SU-DHL-6 (cell line): ENCODE measurements around the gene ATN1.

Experiments used
- H2AFZ ChIP-seq: fragments of 200-600 bp; sonication (generic); 2 replicates; pipeline ENCODE4 v1.6.1; 2014; ENCODE audit warnings: low read depth, mild to moderate bottlenecking, moderate library complexity, mixed read lengths, antibody characterized with exemption, low read length; ENCODE audit not compliant: severe bottlenecking
- H3F3A ChIP-seq: fragments of 200-600 bp; shearing (Covaris generic); 2 replicates; pipeline ENCODE4 v1.6.0; 2016; ENCODE audit warnings: antibody characterized with exemption, mild to moderate bottlenecking; ENCODE audit not compliant: insufficient read depth
- H3K27ac ChIP-seq: fragments of 200-600 bp; sonication (generic); 2 replicates; pipeline ENCODE4 v1.5.1; 2016; ENCODE audit warnings: low read depth, mild to moderate bottlenecking, low read length, moderate library complexity, mixed read lengths
- H3K27me3 ChIP-seq: fragments of 200-600 bp; sonication (generic), shearing (Covaris generic); 2 replicates; pipeline ENCODE4 v1.6.0; 2014; ENCODE audit warnings: mild to moderate bottlenecking, low read length
- H3K36me3 ChIP-seq: fragments of 200-600 bp; sonication (generic); 2 replicates; pipeline ENCODE4 v1.6.1; 2014; ENCODE audit warnings: mild to moderate bottlenecking, low read length, mixed read lengths
- H3K4me2 ChIP-seq: fragments of 300-600, 200-600 bp; shearing (Covaris generic), sonication (generic); 2 replicates; pipeline ENCODE4 v1.6.0; 2014; ENCODE audit warnings: low read length, low read depth, mild to moderate bottlenecking; ENCODE audit not compliant: poor library complexity, severe bottlenecking
- H3K4me3 ChIP-seq: fragments of 200-600 bp; sonication (generic); 2 replicates; pipeline ENCODE4 v1.5.1; 2014; ENCODE audit warnings: antibody characterized with exemption, low read length, mild to moderate bottlenecking, mixed read lengths; ENCODE audit not compliant: insufficient read depth, poor library complexity, severe bottlenecking
- H3K79me2 ChIP-seq: fragments of 200-600 bp; sonication (generic); 2 replicates; pipeline ENCODE4 v1.6.1; 2014; ENCODE audit warnings: mild to moderate bottlenecking, low read length, moderate library complexity; ENCODE audit not compliant: insufficient read depth
- H3K9ac ChIP-seq: fragments of 200-600 bp; sonication (generic); 2 replicates; pipeline ENCODE4 v1.7.0; 2014; ENCODE audit warnings: mild to moderate bottlenecking, low read length
- H3K9me2 ChIP-seq: fragments of 200-600 bp; sonication (generic); replicated peaks from 2 replicates; pipeline ENCODE4 v1.6.1; 2014; ENCODE audit warnings: low read length; ENCODE audit not compliant: insufficient read depth
- H3K9me3 ChIP-seq: fragments of 200-600 bp; sonication (generic); 2 replicates; pipeline ENCODE4 v1.6.1; 2014; ENCODE audit warnings: low read length, mixed read lengths; ENCODE audit not compliant: insufficient read depth
- H4K20me1 ChIP-seq: fragments of 200-600 bp; sonication (generic); 2 replicates; pipeline ENCODE4 v1.6.1; 2014; ENCODE audit warnings: low read depth, mild to moderate bottlenecking, antibody characterized with exemption, low read length, moderate library complexity, mixed read lengths
- CTCF ChIP-seq: fragments of 200-600 bp; sonication (generic); IDR thresholded peaks from one replicate; pipeline ENCODE4 v1.5.1; 2017; ENCODE audit warnings: antibody characterized with exemption, mild to moderate bottlenecking, low read length, moderate library complexity; ENCODE audit not compliant: insufficient read depth, poor library complexity, severe bottlenecking
- EZH2phosphoT487 ChIP-seq: fragments of 200-600 bp; sonication (generic), shearing (Covaris generic); conservative IDR thresholded peaks from 2 replicates; pipeline ENCODE4 v1.6.1; 2018; ENCODE audit warnings: mild to moderate bottlenecking, antibody characterized with exemption, low read length, moderate library complexity, mixed read lengths

Gene ATN1

DNA sequence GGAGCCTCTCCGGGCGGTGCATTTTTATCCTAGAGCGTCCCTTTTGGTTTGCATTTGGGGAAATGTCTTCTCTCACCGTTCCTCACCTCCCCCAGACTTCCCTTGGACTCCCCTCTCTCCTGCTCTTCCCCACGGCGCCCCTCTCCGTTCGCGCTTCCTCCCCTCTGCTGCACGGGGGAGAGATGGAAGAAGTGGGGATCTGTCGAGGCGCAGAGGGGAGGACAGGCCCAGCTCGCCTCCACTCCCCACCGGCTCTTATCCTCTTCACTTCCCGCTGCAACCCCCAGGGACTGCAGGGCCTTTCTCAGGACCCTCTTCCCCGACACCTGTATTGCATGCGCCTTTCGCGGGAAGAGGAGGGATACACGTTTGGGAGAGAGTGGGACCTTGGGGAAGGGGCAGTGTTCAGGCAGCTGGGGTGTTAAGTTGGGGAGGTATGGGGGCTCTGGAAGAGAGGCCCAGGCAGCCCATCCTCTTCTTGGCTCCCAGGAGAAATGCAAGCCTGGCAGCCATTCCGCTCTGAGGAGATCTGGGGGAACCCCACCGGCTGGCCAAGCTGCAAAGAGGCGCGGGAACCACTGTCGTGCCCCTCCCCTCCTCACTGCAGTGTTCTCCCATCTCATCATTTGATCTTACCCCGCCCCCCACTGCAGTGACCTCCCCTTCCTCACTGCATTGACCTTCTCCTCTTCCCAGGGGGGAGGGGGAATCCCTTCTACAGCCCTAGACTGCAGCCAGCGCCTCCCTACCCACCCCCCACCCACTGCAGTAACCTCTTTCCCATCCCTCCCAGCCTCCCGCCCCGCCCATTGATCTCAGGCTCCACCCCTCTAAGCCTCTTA lies 12.6 kb upstream of the ATN1 start:
- H3K4me3 ChIP-seq: peak overlapping the region; percentile 40

GRCh38 chr12:6915789-6916285 lies 11.9 kb upstream of the ATN1 start:
- H4K20me1 ChIP-seq: no peaks in the 10 kb centered on the region
- no peak overlapping the region for H3K27ac ChIP-seq
- no peaks in the 10 kb centered on the region for H3K27me3 ChIP-seq
- H3K9me3 ChIP-seq: no peaks in the 10 kb centered on the region
- no peak overlapping the region for H3K9ac ChIP-seq
- H3K4me3 ChIP-seq: no peak overlapping the region
- no peaks in the 10 kb centered on the region for H3K9me2 ChIP-seq
- H3K36me3 ChIP-seq: no peaks in the 10 kb centered on the region
- H3F3A ChIP-seq: no peaks in the 10 kb centered on the region
- H2AFZ ChIP-seq: no peak overlapping the region
- TF ChIP-seq EZH2phosphoT487 (no peak), CTCF (no peak)
- no peaks in the 10 kb centered on the region for H3K79me2 ChIP-seq
- no peak overlapping the region for H3K4me2 ChIP-seq

More for the DNA sequence above, 12.6 kb upstream of the ATN1 start:
- H3K4me2 ChIP-seq: peak overlapping the region; percentile 62
- peak overlapping the region; percentile 91 for H2AFZ ChIP-seq
- no peaks in the 10 kb centered on the region for H3K27me3 ChIP-seq
- H3K36me3 ChIP-seq: no peaks in the 10 kb centered on the region
- TF ChIP-seq EZH2phosphoT487 (no peak), CTCF (no peak)
- H3K79me2 ChIP-seq: no peaks in the 10 kb centered on the region
- H3F3A ChIP-seq: no peaks in the 10 kb centered on the region
- no peaks in the 10 kb centered on the region for H3K9me2 ChIP-seq
- H3K9ac ChIP-seq: peak overlapping the region; percentile 39; the same call in 1 of the 2 replicates
- H3K9me3 ChIP-seq: no peaks in the 10 kb centered on the region
- no peaks in the 10 kb centered on the region for H4K20me1 ChIP-seq
- no peak overlapping the region for H3K27ac ChIP-seq

DNA sequence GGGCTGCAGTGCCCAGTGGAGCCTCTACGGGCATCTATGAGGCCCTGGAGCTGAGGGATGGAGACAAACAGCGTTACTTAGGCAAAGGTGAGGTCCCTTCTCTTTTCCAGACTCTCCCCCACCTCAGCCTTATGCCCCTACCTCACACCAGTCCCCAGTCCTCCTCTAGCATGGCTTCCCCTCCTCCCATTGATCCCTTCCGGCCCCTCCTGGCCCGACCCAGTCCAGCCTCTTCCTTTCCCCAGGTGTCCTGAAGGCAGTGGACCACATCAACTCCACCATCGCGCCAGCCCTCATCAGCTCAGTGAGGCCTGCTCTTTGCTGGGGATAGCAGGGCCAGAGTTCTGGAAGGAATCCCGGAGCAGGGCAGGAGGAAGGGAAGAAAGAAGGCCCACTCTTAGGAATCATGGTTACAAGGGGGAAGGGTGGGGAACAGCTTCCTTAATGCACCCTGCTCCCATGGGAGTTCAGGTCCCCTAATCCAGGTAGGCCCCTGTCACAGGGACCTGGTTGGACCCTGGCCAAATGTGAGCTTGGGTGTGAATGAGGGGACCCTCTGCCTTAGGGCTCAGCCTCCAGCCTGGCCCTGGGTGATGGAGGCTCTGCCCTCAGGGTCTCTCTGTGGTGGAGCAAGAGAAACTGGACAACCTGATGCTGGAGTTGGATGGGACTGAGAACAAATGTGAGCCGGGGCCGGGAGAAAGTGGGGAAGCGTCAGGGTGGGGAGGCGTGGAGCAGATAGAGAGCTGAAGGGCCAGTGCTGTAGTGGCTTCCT lies 11.1 kb upstream of the ATN1 start:
- Histone ChIP-seq H3K9me3 (no peaks in the 10 kb centered on the region), H3K79me2 (no peaks in the 10 kb centered on the region), H3K9ac (no peak overlapping the region), H3K4me3 (no peak overlapping the region), H3K27me3 (no peaks in the 10 kb centered on the region), H3F3A (no peaks in the 10 kb centered on the region), H3K36me3 (no peaks in the 10 kb centered on the region), H3K4me2 (no peak overlapping the region), H3K9me2 (no peaks in the 10 kb centered on the region), H3K27ac (no peak overlapping the region), H4K20me1 (no peaks in the 10 kb centered on the region), H2AFZ (no peak overlapping the region)
- TF ChIP-seq EZH2phosphoT487 (no peak), CTCF (no peak)
